HepG2 (cell line): ENCODE results near the gene PDCD10. TPM values are rescaled to one million over a fixed set of nuclear protein-coding genes. Genes with fewer than 3 reads are reported as not detected.
A peak's percentile ranks its signal among the peaks of the same experiment; 100 is the strongest.

Experiments used
- ATAC-seq: fragments of 200-7000 bp; cut with Tn5 transposase; 3 replicates; pipeline ENCODE4 v1.9.1; 2020; ENCODE audit warnings: mild to moderate bottlenecking, moderate library complexity
- BruUV-seq: library from RNA; stranded (reverse); fragments of 400-500 nt; replicated peaks from 2 replicates; lab custom pipeline; 2021; lab: Mats Ljungman, UMichigan
- CTCF ChIA-PET: fragments of 300-600 bp; formaldehyde crosslinking; extraction: SDS; loops from one replicate; lab custom pipeline; 2021; ENCODE audit warnings: low total read pairs, inconsistent platforms, low intra/inter-chr PET ratio; lab: Yijun Ruan, JAX
- POLR2A ChIA-PET: fragments of 350-600 bp; sonication (Branson Sonifier 250); formaldehyde crosslinking; loops from one replicate; lab custom pipeline; 2020; ENCODE audit warnings: antibody characterized with exemption, inconsistent platforms; lab: Yijun Ruan, JAX
- DNase-seq: peaks from one replicate; pipeline ENCODE4 v3.0.0-alpha.2; 2015; ENCODE audit warnings: low spot score
- FAIRE-seq: peaks from 3 replicates; lab custom pipeline; 2011; peaks lifted over from hg19 to GRCh38; lab: Jason Lieb, UNC
- H2AFZ ChIP-seq: one replicate; pipeline ENCODE4 v1.6.1; 2011; ENCODE audit warnings: low read length, inconsistent platforms
- H3K27ac ChIP-seq: fragments of 300-600 bp; 3 replicates; pipeline ENCODE4 v1.8.0; 2011; ENCODE audit warnings: mixed run types, mild to moderate bottlenecking, mixed read lengths, low read length, inconsistent platforms; ENCODE audit not compliant: insufficient read depth; ENCODE audit errors: extremely low read length
- H3K27me3 ChIP-seq, 2 experiments: fragments of 200-600 bp in 1 of 2; 2 replicates in 1 of 2; 3 replicates in 1 of 2; pipeline versions ENCODE4 v1.6.0 to v1.8.0; 2011; ENCODE audit warnings: low read length in 2 of 2, mild to moderate bottlenecking in 2 of 2, moderate library complexity in 2 of 2, inconsistent platforms in 1 of 2; ENCODE audit not compliant: insufficient read depth in 2 of 2, control insufficient read depth in 1 of 2
- H3K36me3 ChIP-seq, 2 experiments: fragments of 200-600 bp in 1 of 2; replicated peaks in 1 of 2; 2 replicates in 1 of 2; 3 replicates in 1 of 2; pipeline versions ENCODE4 v1.5.1 to v1.8.0; 2011; ENCODE audit warnings: low read length in 2 of 2, inconsistent platforms in 1 of 2; ENCODE audit not compliant: insufficient read depth in 2 of 2, control insufficient read depth in 1 of 2
- H3K4me1 ChIP-seq: 2 replicates; pipeline ENCODE4 v1.5.1; 2012; ENCODE audit warnings: low read length, inconsistent platforms; ENCODE audit not compliant: insufficient read depth
- H3K4me2 ChIP-seq: 2 replicates; pipeline ENCODE4 v1.6.0; 2011; ENCODE audit warnings: low read depth, low read length, inconsistent platforms
- H3K4me3 ChIP-seq, 3 experiments: fragments of 200-600 bp in 1 of 3; sonication (generic), shearing (Covaris generic) in 1 of 3; replicated peaks in 1 of 3; 2 replicates each; pipeline ENCODE4 v1.5.1; 2011 to 2016; ENCODE audit warnings: low read length in 3 of 3, inconsistent platforms in 2 of 3, low read depth in 2 of 3, mild to moderate bottlenecking in 2 of 3, control low read depth in 1 of 3, mixed read lengths in 1 of 3; ENCODE audit not compliant: insufficient read depth in 1 of 3
- H3K79me2 ChIP-seq: one replicate; pipeline ENCODE4 v1.6.1; 2011; ENCODE audit warnings: low read length, inconsistent platforms; ENCODE audit not compliant: insufficient read depth
- H3K9ac ChIP-seq: 2 replicates; pipeline ENCODE4 v1.6.0; 2011; ENCODE audit warnings: mild to moderate bottlenecking, low read depth, low read length, inconsistent platforms; ENCODE audit not compliant: insufficient read depth
- H3K9me3 ChIP-seq: 2 replicates; pipeline ENCODE4 v1.5.1; 2012; ENCODE audit warnings: mild to moderate bottlenecking, low read length
- H4K20me1 ChIP-seq: 2 replicates; pipeline ENCODE4 v1.6.0; 2011; ENCODE audit warnings: inconsistent platforms, mild to moderate bottlenecking, low read length, moderate library complexity; ENCODE audit not compliant: insufficient read depth
- ARNT2 ChIP-seq: sonication (generic); formaldehyde crosslinking; IDR thresholded peaks from 2 replicates; pipeline ENCODE4 v1.8.0; 2022; ENCODE audit warnings: mild to moderate bottlenecking, low read depth, missing genetic modification reagents, moderate library complexity
- ASH2L ChIP-seq: fragments of 300-600, 200-600 bp; sonication (generic); IDR thresholded peaks from 2 replicates; pipeline ENCODE4 v1.7.0; 2017; ENCODE audit warnings: low read depth, mild to moderate bottlenecking, moderate library complexity, mixed read lengths, low read length; ENCODE audit not compliant: insufficient read length
- CEBPG ChIP-seq: IDR thresholded peaks from 2 replicates; pipeline ENCODE4 v1.6.1; 2016
- CENPT ChIP-seq: sonication (generic); formaldehyde crosslinking; IDR thresholded peaks from 2 replicates; pipeline ENCODE4 v1.8.0; 2022; ENCODE audit warnings: low read depth, mild to moderate bottlenecking, moderate library complexity, missing genetic modification reagents
- ELF3 ChIP-seq: IDR thresholded peaks from 2 replicates; pipeline ENCODE4 v1.6.1; 2016; ENCODE audit warnings: missing genetic modification reagents, missing compliant biosample characterization
- FOSL1 ChIP-seq: sonication (generic); formaldehyde crosslinking; IDR thresholded peaks from 2 replicates; pipeline ENCODE4 v1.9.0; 2021; ENCODE audit warnings: missing genetic modification reagents, borderline replicate concordance
- FOXJ3 ChIP-seq: sonication (generic); formaldehyde crosslinking; IDR thresholded peaks from 2 replicates; pipeline ENCODE4 v1.4.0; 2020; ENCODE audit warnings: missing genetic modification reagents, mild to moderate bottlenecking, borderline replicate concordance
- MAFG ChIP-seq: sonication (generic); formaldehyde crosslinking; IDR thresholded peaks from 2 replicates; pipeline ENCODE4 v1.5.1; 2020; ENCODE audit warnings: mild to moderate bottlenecking, missing genetic modification reagents
- MED1 ChIP-seq: sonication (generic); formaldehyde crosslinking; IDR thresholded peaks from 2 replicates; pipeline ENCODE4 v1.4.0; 2020; ENCODE audit warnings: missing genetic modification reagents
- MIXL1 ChIP-seq: IDR thresholded peaks from 2 replicates; pipeline ENCODE4 v1.6.1; 2016
- MTF2 ChIP-seq: sonication (generic); formaldehyde crosslinking; IDR thresholded peaks from 2 replicates; pipeline ENCODE4 v1.5.0; 2020; ENCODE audit warnings: missing genetic modification reagents, borderline replicate concordance
- REPIN1 ChIP-seq: sonication (generic); formaldehyde crosslinking; IDR thresholded peaks from 2 replicates; pipeline ENCODE4 v1.8.0; 2022; ENCODE audit warnings: missing genetic modification reagents, low read depth, mild to moderate bottlenecking, borderline replicate concordance
- SUZ12 ChIP-seq: fragments of 150-350 bp; IDR thresholded peaks from 2 replicates; pipeline ENCODE4 v1.6.1; 2014; ENCODE audit warnings: low read depth, low read length
- TBX3 ChIP-seq: fragments of 450-650 bp; IDR thresholded peaks from 2 replicates; pipeline ENCODE4 v1.6.1; 2017; ENCODE audit warnings: antibody characterized with exemption, mild to moderate bottlenecking, inconsistent platforms, borderline replicate concordance
- ZBTB3 ChIP-seq: sonication (generic); formaldehyde crosslinking; IDR thresholded peaks from 2 replicates; pipeline ENCODE4 v1.4.0; 2020; ENCODE audit warnings: low read depth, mild to moderate bottlenecking, moderate library complexity, missing genetic modification reagents, borderline replicate concordance
- ZNF629 ChIP-seq: sonication (generic); formaldehyde crosslinking; conservative IDR thresholded peaks from 2 replicates; pipeline ENCODE4 v1.5.0; 2020; ENCODE audit warnings: missing genetic modification reagents
- ZNF773 ChIP-seq: sonication (generic); formaldehyde crosslinking; IDR thresholded peaks from 2 replicates; pipeline ENCODE4 v1.4.0; 2020; ENCODE audit warnings: missing genetic modification reagents, borderline replicate concordance
- WGBS: methylation state at CpG from one replicate; pipeline ENCODE4 v1.1.6; 2017; ENCODE audit warnings: low lambda C conversion rate; 5-methylcytosine and 5-hydroxymethylcytosine counted together
- in situ Hi-C: cut with HindIII; loops from 2 replicates; pipeline ENCODE4 v1.10.0; 2017; ENCODE audit warnings: low pct_unique_long_range_greater_than_20kb; ENCODE audit not compliant: extremely low pct_ligation_motif_present
- intact Hi-C: fragments of 100-400 bp; cut with micrococcal nuclease; formaldehyde crosslinking; loops from one replicate; pipeline ENCODE4 v1.10.0; 2022; ENCODE audit not compliant: unreplicated experiment
- polyA plus RNA-seq, 8 experiments: library from polyadenylated mRNA; depleted of rRNA in 3 of 8; stranded (reverse) in 7 of 8; unstranded in 1 of 8; fragments of >200 nt; fragmentation: Illumina TruSeq in 4 of 8; extraction: Trizol in 4 of 8; gene quantifications; 2 replicates each; pipeline versions ENCODE4 v1.2.1 to v1.2.3, GENCODE V29; 2011 to 2016; ENCODE audit warnings: low read depth in 4 of 8, missing spikeins in 1 of 8, mixed read lengths in 1 of 8; ENCODE audit not compliant: insufficient read depth in 1 of 8
- total RNA-seq, 5 experiments: library from RNA; depleted of rRNA; stranded (reverse); fragments of >200 nt; fragmentation: Illumina TruSeq; extraction: Trizol; gene quantifications; 2 replicates each; pipeline ENCODE4 v1.2.3, GENCODE V29; 2016; ENCODE audit warnings: low read depth in 1 of 5
- TF ChIP-seq, protein P1 (sequence below): fragments of 450-650 bp; IDR thresholded peaks from 2 replicates; pipeline ENCODE4 v1.6.1; 2016
- TF ChIP-seq, protein P2 (sequence below): sonication (generic); formaldehyde crosslinking; IDR thresholded peaks from 2 replicates; pipeline ENCODE4 v1.5.0; 2020; ENCODE audit warnings: missing genetic modification reagents
- TF ChIP-seq, protein P3 (sequence below): IDR thresholded peaks from 2 replicates; pipeline ENCODE4 v1.4.0; 2020; ENCODE audit warnings: mild to moderate bottlenecking, missing genetic modification reagents

Gene PDCD10
- total and polyA plus RNA-seq, 2 of the 13 experiments (the other 11 are each of a cell fraction or from before 2014, with no cell fraction given), result 48.5 to 53.9 TPM

DNA sequence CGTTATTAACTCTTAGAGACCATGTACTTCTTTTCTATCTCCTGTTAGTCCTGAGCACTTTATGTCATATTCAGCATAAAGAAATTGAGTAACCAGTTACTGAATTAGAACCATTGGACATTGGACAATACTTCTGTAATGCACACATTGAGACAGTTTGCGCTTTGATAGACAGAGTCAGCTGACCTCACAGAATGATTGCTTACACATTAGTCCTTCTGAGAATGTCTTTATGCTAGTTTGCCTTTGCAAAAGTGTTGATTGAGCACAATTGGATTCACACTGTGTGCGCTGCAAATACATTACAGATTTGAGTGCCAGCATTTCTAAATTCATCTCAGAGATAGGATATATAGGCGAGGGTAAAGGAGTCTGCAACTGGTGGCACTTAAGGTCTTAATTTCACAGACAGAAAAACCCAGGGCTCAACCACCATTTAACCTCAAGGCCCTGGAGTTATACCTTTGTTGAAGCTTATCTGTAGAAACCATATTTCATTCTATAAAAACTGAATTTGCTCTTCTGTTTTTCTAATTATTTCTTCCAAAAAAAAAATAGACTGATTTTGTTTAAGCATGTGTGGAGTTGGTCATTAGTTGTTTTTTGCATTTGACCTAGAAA, 4.6 kb upstream of the PDCD10 start:
- Histone ChIP-seq H3K9me3 (no peaks in the 10 kb centered on the region), H2AFZ (no peak overlapping the region), H3K36me3 (no peaks in the 10 kb centered on the region), H3K4me3 (peak overlapping the region in 2 of 3 experiments; percentile 11 to 17; a peak in 1 of 6 replicates), H3K27ac (peak overlapping the region; percentile 56), H3K27me3 (peaks cover 0 to under 1% of the 10 kb centered on the region in 2 experiments; a peak in 1 of 5 replicates), H3K9ac (no peak overlapping the region), H3K4me2 (peak overlapping the region; percentile 67), H3K79me2 (peaks cover 28% of the 10 kb centered on the region), H4K20me1 (no peaks in the 10 kb centered on the region; the same call in 1 of the 2 replicates), H3K4me1 (peaks cover 49% of the 10 kb centered on the region)
- POLR2A ChIA-PET, result no interaction called here
- BruUV-seq, result no TSS peak
- 28% methylated on average over 4 of the region's 4 CpGs for WGBS
- intact Hi-C loops, result loop anchor here (5.0 to 10.0 kb wide), 2 partner anchors 42 to 356 kb away; partner anchors contain the start of gene GOLIM4
- in situ Hi-C loops, result no loop called here
- DNase-seq, result peak; percentile 83
- ATAC-seq, result no peak
- peak; percentile 8 for FAIRE-seq
- CTCF ChIA-PET, result no interaction called here
- TF ChIP-seq SUZ12 (no peak), ZNF629 (CRISPR knock-in tag) (no peak), ELF3 (CRISPR knock-in tag) (no peak), CEBPG (CRISPR knock-in tag) (peak; percentile 63), MAFG (CRISPR knock-in tag) (no peak), CENPT (CRISPR knock-in tag) (no peak), ZNF773 (CRISPR knock-in tag) (no peak), FOSL1 (no peak), MIXL1 (CRISPR knock-in tag) (0 out of 2 replicates have a peak, but pooled peaks have one; percentile 36), TBX3 (peak; percentile 53; the same call in 1 of the 2 replicates), ARNT2 (no peak), REPIN1 (CRISPR knock-in tag) (no peak), MED1 (CRISPR knock-in tag) (no peak), MTF2 (no peak), ZBTB3 (CRISPR knock-in tag) (no peak), ASH2L (peak; percentile 29), FOXJ3 (no peak)
- TF ChIP-seq, protein P1, sequence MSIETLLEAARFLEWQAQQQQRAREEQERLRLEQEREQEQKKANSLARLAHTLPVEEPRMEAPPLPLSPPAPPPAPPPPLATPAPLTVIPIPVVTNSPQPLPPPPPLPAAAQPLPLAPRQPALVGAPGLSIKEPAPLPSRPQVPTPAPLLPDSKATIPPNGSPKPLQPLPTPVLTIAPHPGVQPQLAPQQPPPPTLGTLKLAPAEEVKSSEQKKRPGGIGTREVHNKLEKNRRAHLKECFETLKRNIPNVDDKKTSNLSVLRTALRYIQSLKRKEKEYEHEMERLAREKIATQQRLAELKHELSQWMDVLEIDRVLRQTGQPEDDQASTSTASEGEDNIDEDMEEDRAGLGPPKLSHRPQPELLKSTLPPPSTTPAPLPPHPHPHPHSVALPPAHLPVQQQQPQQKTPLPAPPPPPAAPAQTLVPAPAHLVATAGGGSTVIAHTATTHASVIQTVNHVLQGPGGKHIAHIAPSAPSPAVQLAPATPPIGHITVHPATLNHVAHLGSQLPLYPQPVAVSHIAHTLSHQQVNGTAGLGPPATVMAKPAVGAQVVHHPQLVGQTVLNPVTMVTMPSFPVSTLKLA, result no peak
- TF ChIP-seq, protein P2, sequence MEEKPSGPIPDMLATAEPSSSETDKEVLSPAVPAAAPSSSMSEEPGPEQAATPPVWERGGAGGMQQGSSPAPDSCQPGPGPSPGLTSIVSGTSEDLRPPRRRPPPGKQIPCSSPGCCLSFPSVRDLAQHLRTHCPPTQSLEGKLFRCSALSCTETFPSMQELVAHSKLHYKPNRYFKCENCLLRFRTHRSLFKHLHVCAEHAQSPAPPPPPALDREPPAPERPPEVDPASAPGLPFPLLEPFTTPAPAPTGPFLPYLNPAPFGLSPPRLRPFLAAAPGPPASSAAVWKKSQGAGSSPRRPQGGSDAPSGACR, result no peak
- TF ChIP-seq, protein P3, sequence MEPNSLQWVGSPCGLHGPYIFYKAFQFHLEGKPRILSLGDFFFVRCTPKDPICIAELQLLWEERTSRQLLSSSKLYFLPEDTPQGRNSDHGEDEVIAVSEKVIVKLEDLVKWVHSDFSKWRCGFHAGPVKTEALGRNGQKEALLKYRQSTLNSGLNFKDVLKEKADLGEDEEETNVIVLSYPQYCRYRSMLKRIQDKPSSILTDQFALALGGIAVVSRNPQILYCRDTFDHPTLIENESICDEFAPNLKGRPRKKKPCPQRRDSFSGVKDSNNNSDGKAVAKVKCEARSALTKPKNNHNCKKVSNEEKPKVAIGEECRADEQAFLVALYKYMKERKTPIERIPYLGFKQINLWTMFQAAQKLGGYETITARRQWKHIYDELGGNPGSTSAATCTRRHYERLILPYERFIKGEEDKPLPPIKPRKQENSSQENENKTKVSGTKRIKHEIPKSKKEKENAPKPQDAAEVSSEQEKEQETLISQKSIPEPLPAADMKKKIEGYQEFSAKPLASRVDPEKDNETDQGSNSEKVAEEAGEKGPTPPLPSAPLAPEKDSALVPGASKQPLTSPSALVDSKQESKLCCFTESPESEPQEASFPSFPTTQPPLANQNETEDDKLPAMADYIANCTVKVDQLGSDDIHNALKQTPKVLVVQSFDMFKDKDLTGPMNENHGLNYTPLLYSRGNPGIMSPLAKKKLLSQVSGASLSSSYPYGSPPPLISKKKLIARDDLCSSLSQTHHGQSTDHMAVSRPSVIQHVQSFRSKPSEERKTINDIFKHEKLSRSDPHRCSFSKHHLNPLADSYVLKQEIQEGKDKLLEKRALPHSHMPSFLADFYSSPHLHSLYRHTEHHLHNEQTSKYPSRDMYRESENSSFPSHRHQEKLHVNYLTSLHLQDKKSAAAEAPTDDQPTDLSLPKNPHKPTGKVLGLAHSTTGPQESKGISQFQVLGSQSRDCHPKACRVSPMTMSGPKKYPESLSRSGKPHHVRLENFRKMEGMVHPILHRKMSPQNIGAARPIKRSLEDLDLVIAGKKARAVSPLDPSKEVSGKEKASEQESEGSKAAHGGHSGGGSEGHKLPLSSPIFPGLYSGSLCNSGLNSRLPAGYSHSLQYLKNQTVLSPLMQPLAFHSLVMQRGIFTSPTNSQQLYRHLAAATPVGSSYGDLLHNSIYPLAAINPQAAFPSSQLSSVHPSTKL (CRISPR knock-in tag), result 0 out of 2 replicates have a peak, but pooled peaks have one; percentile 24
